Astrocyte (in vitro differentiated cells and primary cell): Measurements from ENCODE around the gene CLGN. TPM values are rescaled to one million over a fixed set of nuclear protein-coding genes. Genes with fewer than 3 reads are reported as not detected.

Experiments used
- DNase-seq: peaks from one replicate; pipeline ENCODE4 v3.0.0-alpha.2; 2010; ENCODE audit warnings: low read depth
- FAIRE-seq: peaks from 2 replicates; lab custom pipeline; 2011; peaks lifted over from hg19 to GRCh38; lab: Jason Lieb, UNC
- H2AFZ ChIP-seq: 2 replicates; pipeline ENCODE4 v1.6.0; 2012; ENCODE audit warnings: low read depth, low read length, inconsistent platforms
- H3K27ac ChIP-seq: 2 replicates; pipeline ENCODE4 v1.5.1; 2011; ENCODE audit warnings: low read depth, low read length, inconsistent platforms
- H3K27me3 ChIP-seq: 2 replicates; pipeline ENCODE4 v1.6.0; 2011; ENCODE audit warnings: low read length, inconsistent platforms; ENCODE audit not compliant: insufficient read depth
- H3K36me3 ChIP-seq: 2 replicates; pipeline ENCODE4 v1.5.1; 2011; ENCODE audit warnings: low read length, inconsistent platforms; ENCODE audit not compliant: insufficient read depth
- H3K4me1 ChIP-seq: 2 replicates; pipeline ENCODE4 v1.5.1; 2011; ENCODE audit warnings: low read length, inconsistent platforms; ENCODE audit not compliant: insufficient read depth
- H3K4me2 ChIP-seq: 2 replicates; pipeline ENCODE4 v1.6.0; 2012; ENCODE audit warnings: low read length, inconsistent platforms
- H3K4me3 ChIP-seq: 2 replicates; pipeline ENCODE4 v1.5.1; 2011; ENCODE audit warnings: low read depth, mild to moderate bottlenecking, low read length, inconsistent platforms; ENCODE audit not compliant: insufficient read depth
- H3K79me2 ChIP-seq: 2 replicates; pipeline ENCODE4 v1.6.0; 2012; ENCODE audit warnings: mild to moderate bottlenecking, low read length, inconsistent platforms; ENCODE audit not compliant: insufficient read depth
- H3K9ac ChIP-seq: 2 replicates; pipeline ENCODE4 v1.6.0; 2012; ENCODE audit warnings: mild to moderate bottlenecking, low read length, inconsistent platforms
- H3K9me3 ChIP-seq: 2 replicates; pipeline ENCODE4 v1.5.1; 2012; ENCODE audit warnings: low read depth, mild to moderate bottlenecking, low read length, inconsistent platforms; ENCODE audit not compliant: insufficient read depth
- H4K20me1 ChIP-seq: 2 replicates; pipeline ENCODE4 v1.6.0; 2012; ENCODE audit warnings: low read length, inconsistent platforms; ENCODE audit not compliant: insufficient read depth
- H3K27ac Mint-ChIP-seq: one replicate; pipeline ENCODE4 v1.8.0; 2021; ENCODE audit warnings: mild to moderate bottlenecking, mixed read lengths; ENCODE audit not compliant: unreplicated experiment
- H3K27me3 Mint-ChIP-seq: one replicate; pipeline ENCODE4 v1.8.0; 2021; ENCODE audit warnings: low read depth, mixed read lengths; ENCODE audit not compliant: unreplicated experiment
- H3K36me3 Mint-ChIP-seq: one replicate; pipeline ENCODE4 v1.8.0; 2021; ENCODE audit warnings: low read depth, mixed read lengths; ENCODE audit not compliant: unreplicated experiment
- H3K4me1 Mint-ChIP-seq: one replicate; pipeline ENCODE4 v1.8.0; 2021; ENCODE audit warnings: low read depth, mixed read lengths; ENCODE audit not compliant: unreplicated experiment
- H3K4me3 Mint-ChIP-seq: one replicate; pipeline ENCODE4 v1.8.0; 2021; ENCODE audit warnings: mild to moderate bottlenecking, moderate library complexity, mixed read lengths; ENCODE audit not compliant: unreplicated experiment
- H3K9me3 Mint-ChIP-seq: one replicate; pipeline ENCODE4 v1.8.0; 2021; ENCODE audit warnings: mild to moderate bottlenecking, mixed read lengths; ENCODE audit not compliant: unreplicated experiment
- EZH2 ChIP-seq: IDR thresholded peaks from 2 replicates; pipeline ENCODE4 v1.6.1; 2012; ENCODE audit warnings: mild to moderate bottlenecking, low read length, inconsistent platforms; ENCODE audit not compliant: insufficient read depth
- total RNA-seq: library from RNA; stranded (reverse); gene quantifications from 2 replicates; pipeline ENCODE4 v1.2.1, GENCODE V29; 2021
- TF ChIP-seq, protein P1 (sequence below): IDR thresholded peaks from 2 replicates; pipeline ENCODE4 v1.5.1; 2011; ENCODE audit warnings: low read depth, mild to moderate bottlenecking, inconsistent platforms, low read length, moderate library complexity; ENCODE audit not compliant: insufficient read depth

CLGN gene
- total RNA-seq, 1 donor from 2014 or later, result 1.6 TPM

DNA sequence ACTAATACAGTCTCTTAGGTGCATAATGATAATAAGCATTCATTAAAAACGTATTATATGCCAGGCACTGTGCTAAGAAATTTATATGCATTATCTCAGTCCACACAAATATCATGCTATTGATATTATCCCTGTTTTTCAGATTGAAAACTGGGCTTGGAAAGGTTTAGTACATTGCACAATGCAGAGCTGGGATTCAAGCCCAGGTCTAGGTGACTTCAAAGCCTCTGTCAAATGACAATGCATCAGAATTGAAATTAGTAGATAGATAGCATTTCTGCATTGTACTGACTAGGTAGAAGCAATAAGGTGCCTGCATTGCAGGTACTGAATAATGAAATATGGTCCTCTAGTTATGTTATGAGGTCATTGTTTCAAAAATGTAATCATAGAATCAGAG is 72.2 kb downstream of the CLGN start:
- Histone ChIP-seq H3K4me2 (no peak overlapping the region), H2AFZ (no peak overlapping the region), H3K36me3 (no peaks in the 10 kb centered on the region), H3K4me3 (no peak overlapping the region), H3K9ac (no peak overlapping the region), H3K27ac (no peak overlapping the region), H3K27me3 (peaks cover 2% of the 10 kb centered on the region), H4K20me1 (no peaks in the 10 kb centered on the region), H3K4me1 (no peaks in the 10 kb centered on the region), H3K79me2 (no peaks in the 10 kb centered on the region), H3K9me3 (no peaks in the 10 kb centered on the region)
- no peak overlapping the region for H3K4me3 Mint-ChIP-seq
- H3K4me1 Mint-ChIP-seq, result peaks cover 10% of the 10 kb centered on the region
- no peak for TF ChIP-seq EZH2
- TF ChIP-seq, protein P1, sequence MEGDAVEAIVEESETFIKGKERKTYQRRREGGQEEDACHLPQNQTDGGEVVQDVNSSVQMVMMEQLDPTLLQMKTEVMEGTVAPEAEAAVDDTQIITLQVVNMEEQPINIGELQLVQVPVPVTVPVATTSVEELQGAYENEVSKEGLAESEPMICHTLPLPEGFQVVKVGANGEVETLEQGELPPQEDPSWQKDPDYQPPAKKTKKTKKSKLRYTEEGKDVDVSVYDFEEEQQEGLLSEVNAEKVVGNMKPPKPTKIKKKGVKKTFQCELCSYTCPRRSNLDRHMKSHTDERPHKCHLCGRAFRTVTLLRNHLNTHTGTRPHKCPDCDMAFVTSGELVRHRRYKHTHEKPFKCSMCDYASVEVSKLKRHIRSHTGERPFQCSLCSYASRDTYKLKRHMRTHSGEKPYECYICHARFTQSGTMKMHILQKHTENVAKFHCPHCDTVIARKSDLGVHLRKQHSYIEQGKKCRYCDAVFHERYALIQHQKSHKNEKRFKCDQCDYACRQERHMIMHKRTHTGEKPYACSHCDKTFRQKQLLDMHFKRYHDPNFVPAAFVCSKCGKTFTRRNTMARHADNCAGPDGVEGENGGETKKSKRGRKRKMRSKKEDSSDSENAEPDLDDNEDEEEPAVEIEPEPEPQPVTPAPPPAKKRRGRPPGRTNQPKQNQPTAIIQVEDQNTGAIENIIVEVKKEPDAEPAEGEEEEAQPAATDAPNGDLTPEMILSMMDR, result no peak
- H3K36me3 Mint-ChIP-seq, result no peaks in the 10 kb centered on the region
- peaks cover 3% of the 10 kb centered on the region for H3K9me3 Mint-ChIP-seq
- no peak for FAIRE-seq
- peaks cover 4% of the 10 kb centered on the region for H3K27me3 Mint-ChIP-seq
- DNase-seq, result no peak
- H3K27ac Mint-ChIP-seq, result no peak overlapping the region

DNA sequence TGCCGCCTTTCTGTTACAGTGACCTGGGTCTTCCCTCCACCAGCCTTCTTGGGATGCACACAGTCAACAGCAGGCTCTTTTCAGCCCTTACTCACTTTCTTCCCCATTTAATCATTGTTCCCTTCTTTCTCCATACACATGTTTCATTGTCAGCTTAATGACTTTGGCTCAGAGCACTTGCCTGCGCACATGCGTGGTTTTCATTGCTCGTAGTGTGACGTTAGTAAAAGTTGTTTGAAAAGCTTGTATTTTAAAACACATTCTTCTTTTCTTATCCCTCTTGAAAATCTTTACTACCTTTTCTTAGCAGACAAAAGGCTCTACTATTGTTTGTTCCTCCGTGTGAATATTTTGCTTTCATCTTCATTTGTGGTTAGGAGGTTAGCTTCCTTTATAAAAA is 73.7 kb downstream of the CLGN start:
- Histone ChIP-seq H3K4me3 (no peak overlapping the region), H4K20me1 (no peaks in the 10 kb centered on the region), H3K9ac (no peak overlapping the region), H3K27me3 (peaks cover 2% of the 10 kb centered on the region), H3K4me1 (no peaks in the 10 kb centered on the region), H3K9me3 (no peaks in the 10 kb centered on the region), H3K4me2 (no peak overlapping the region), H3K27ac (no peak overlapping the region), H2AFZ (no peak overlapping the region), H3K79me2 (no peaks in the 10 kb centered on the region), H3K36me3 (no peaks in the 10 kb centered on the region)
- H3K9me3 Mint-ChIP-seq, result peaks cover 3% of the 10 kb centered on the region
- peaks cover 5% of the 10 kb centered on the region for H3K4me1 Mint-ChIP-seq
- TF ChIP-seq EZH2, result no peak
- TF ChIP-seq, protein P1, result no peak
- H3K27ac Mint-ChIP-seq, result no peak overlapping the region
- H3K4me3 Mint-ChIP-seq, result no peak overlapping the region
- H3K36me3 Mint-ChIP-seq, result no peaks in the 10 kb centered on the region
- DNase-seq (peak; percentile 31), FAIRE-seq (no peak)
- H3K27me3 Mint-ChIP-seq, result peaks cover 7% of the 10 kb centered on the region

DNA sequence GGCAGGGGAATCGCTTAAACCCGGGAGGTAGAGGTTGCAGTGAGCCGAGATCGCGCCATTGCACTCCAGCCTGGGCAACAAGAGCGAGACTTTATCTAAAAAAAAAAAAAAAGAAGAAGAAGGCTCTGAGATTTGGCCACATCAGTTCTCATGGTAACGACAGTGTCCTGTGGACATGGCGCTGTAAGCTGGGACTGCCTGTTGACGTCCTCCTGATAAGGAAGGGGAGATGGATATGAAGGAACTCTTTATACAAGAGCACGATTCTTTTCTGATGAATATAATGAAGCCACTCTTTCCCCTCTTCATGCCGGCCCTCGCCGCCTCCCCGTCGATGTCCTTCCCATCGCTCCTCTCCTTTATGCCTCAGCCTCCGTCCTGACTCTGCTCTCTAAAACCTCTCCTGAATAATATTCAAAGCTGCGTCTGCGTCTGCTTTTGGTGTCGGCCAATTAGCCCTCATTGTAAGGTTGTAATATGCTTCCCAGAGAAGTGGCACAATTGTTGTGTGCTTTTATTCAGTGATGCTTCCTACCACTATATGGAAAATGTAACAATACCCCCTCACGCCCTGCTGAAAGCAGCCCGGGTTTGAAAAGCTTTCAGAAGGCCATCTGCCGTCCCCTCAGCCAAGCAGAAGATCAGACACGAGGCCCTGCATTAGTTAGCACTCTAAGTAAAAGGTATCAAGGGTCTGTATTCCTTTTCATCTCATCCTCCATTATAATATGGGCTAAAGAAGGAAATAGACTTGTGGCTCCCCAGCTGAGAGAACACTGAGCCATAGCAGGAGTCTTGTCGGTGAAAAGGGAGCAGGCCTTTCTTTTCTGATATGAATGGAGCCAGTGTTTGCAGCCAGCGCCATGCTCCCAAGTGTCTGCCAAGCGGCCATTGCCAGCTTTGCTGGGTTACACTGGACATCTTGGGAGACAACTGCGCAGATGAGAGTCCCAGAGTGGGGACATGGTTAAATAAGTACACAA is 76.1 kb downstream of the CLGN start:
- H3K4me1 Mint-ChIP-seq, result peaks cover 4% of the 10 kb centered on the region
- no peaks in the 10 kb centered on the region for H3K79me2 ChIP-seq
- no peaks in the 10 kb centered on the region for H3K4me1 ChIP-seq
- no peak overlapping the region for H3K4me3 Mint-ChIP-seq
- no peaks in the 10 kb centered on the region for H3K9me3 ChIP-seq
- no peak for DNase-seq
- H3K27me3 ChIP-seq, result no peaks in the 10 kb centered on the region
- no peak overlapping the region for H3K27ac Mint-ChIP-seq
- H3K36me3 ChIP-seq, result no peaks in the 10 kb centered on the region
- no peak overlapping the region for H3K4me2 ChIP-seq
- H3K9me3 Mint-ChIP-seq, result peaks cover 3% of the 10 kb centered on the region
- H3K27me3 Mint-ChIP-seq, result peaks cover 7% of the 10 kb centered on the region
- H3K27ac ChIP-seq, result no peak overlapping the region
- FAIRE-seq, result no peak
- H4K20me1 ChIP-seq, result no peaks in the 10 kb centered on the region
- no peaks in the 10 kb centered on the region for H3K36me3 Mint-ChIP-seq
- no peak overlapping the region for H3K4me3 ChIP-seq
- TF ChIP-seq EZH2, result no peak
- TF ChIP-seq, protein P1, result no peak
- H2AFZ ChIP-seq, result peak overlapping the region; percentile 62
- H3K9ac ChIP-seq, result no peak overlapping the region
